GM23248 (cell line): ENCODE results near the gene DYRK1A. TPM values are rescaled to one million over a fixed set of nuclear protein-coding genes. Genes with fewer than 3 reads are reported as not detected.

Source experiments
- DNase-seq: peaks from one replicate; pipeline ENCODE4 v3.0.0-alpha.2; 2015
- H2AFZ ChIP-seq: fragments of 200-600 bp; sonication (generic); 2 replicates; pipeline ENCODE4 v1.6.1; 2016; ENCODE audit warnings: antibody characterized with exemption
- H3F3A ChIP-seq: fragments of 200-600 bp; sonication (generic); 2 replicates; pipeline ENCODE4 v1.6.1; 2016; ENCODE audit warnings: mild to moderate bottlenecking, antibody characterized with exemption, mixed run types; ENCODE audit not compliant: insufficient read depth
- H3K27ac ChIP-seq: fragments of 200-600 bp; sonication (generic); 2 replicates; pipeline ENCODE4 v1.5.1; 2016; ENCODE audit warnings: mild to moderate bottlenecking
- H3K27me3 ChIP-seq: fragments of 200-600 bp; sonication (generic); replicated peaks from 2 replicates; pipeline ENCODE4 v1.6.1; 2016; ENCODE audit warnings: mild to moderate bottlenecking; ENCODE audit not compliant: insufficient read depth
- H3K36me3 ChIP-seq: fragments of 200-600 bp; sonication (generic); 2 replicates; pipeline ENCODE4 v1.6.1; 2016; ENCODE audit warnings: low read depth, mild to moderate bottlenecking
- H3K4me1 ChIP-seq: fragments of 200-600 bp; sonication (generic); 2 replicates; pipeline ENCODE4 v1.6.1; 2016; ENCODE audit warnings: mild to moderate bottlenecking; ENCODE audit not compliant: insufficient read depth
- H3K4me2 ChIP-seq: fragments of 200-600 bp; sonication (generic); one replicate; pipeline ENCODE4 v1.6.1; 2016; ENCODE audit warnings: mild to moderate bottlenecking; ENCODE audit not compliant: unreplicated experiment
- H3K4me3 ChIP-seq: fragments of 200-600 bp; sonication (generic); 2 replicates; pipeline ENCODE4 v1.5.1; 2016; ENCODE audit warnings: mild to moderate bottlenecking
- H3K79me2 ChIP-seq: fragments of 200-600 bp; sonication (generic); 2 replicates; pipeline ENCODE4 v1.6.1; 2016; ENCODE audit warnings: mild to moderate bottlenecking; ENCODE audit not compliant: insufficient read depth
- H3K9ac ChIP-seq: fragments of 200-600 bp; sonication (generic); 2 replicates; pipeline ENCODE4 v1.6.1; 2016; ENCODE audit warnings: mild to moderate bottlenecking
- H3K9me2 ChIP-seq: fragments of 200-600 bp; sonication (generic); 2 replicates; pipeline ENCODE4 v1.6.1; 2016; ENCODE audit warnings: mixed run types, mild to moderate bottlenecking, moderate library complexity; ENCODE audit not compliant: insufficient read depth
- H3K9me3 ChIP-seq: fragments of 200-600 bp; sonication (generic); one replicate; pipeline ENCODE4 v1.6.1; 2017; ENCODE audit warnings: low read depth
- H4K20me1 ChIP-seq: fragments of 200-600 bp; sonication (generic); 2 replicates; pipeline ENCODE4 v1.6.0; 2016; ENCODE audit not compliant: insufficient read depth
- EZH2 ChIP-seq: fragments of 200-600 bp; sonication (generic); IDR thresholded peaks from 2 replicates; pipeline ENCODE4 v1.6.1; 2018; ENCODE audit warnings: antibody characterized with exemption, mild to moderate bottlenecking; ENCODE audit not compliant: insufficient read depth, poor library complexity, severe bottlenecking
- EZH2phosphoT487 ChIP-seq: fragments of 200-600 bp; sonication (generic); IDR thresholded peaks from 2 replicates; pipeline ENCODE4 v1.6.1; 2018; ENCODE audit warnings: antibody characterized with exemption, moderate library complexity, mild to moderate bottlenecking, low read depth; ENCODE audit not compliant: insufficient read depth
- WGBS, 2 experiments: methylation state at CpG; one replicate each; pipeline ENCODE4 v1.1.6; 2015 to 2017; ENCODE audit warnings: low lambda C conversion rate in 2 of 2, low coverage in 1 of 2; ENCODE audit errors: missing lambda C conversion rate in 2 of 2; 5-methylcytosine and 5-hydroxymethylcytosine counted together
- in situ Hi-C: fragments of 300-500 bp; cut with MboI; formaldehyde crosslinking; loops from 2 replicates; pipeline ENCODE4 v1.15.0; 2020
- polyA plus RNA-seq: library from polyadenylated mRNA; unstranded; fragments of >200 nt; fragmentation: Nextera tagmentation; extraction: Ambion mirVana; gene quantifications from 2 replicates; pipeline ENCODE4 v1.2.1, GENCODE V29; 2016
- total RNA-seq: library from RNA; depleted of rRNA; stranded (reverse); fragments of >200 nt; shearing (Covaris generic); gene quantifications from 2 replicates; pipeline ENCODE4 v1.2.3, GENCODE V29; 2014

DYRK1A gene
- total and polyA plus RNA-seq, 2 experiments from 2014 or later, result 2.5 to 41.3 TPM

DNA sequence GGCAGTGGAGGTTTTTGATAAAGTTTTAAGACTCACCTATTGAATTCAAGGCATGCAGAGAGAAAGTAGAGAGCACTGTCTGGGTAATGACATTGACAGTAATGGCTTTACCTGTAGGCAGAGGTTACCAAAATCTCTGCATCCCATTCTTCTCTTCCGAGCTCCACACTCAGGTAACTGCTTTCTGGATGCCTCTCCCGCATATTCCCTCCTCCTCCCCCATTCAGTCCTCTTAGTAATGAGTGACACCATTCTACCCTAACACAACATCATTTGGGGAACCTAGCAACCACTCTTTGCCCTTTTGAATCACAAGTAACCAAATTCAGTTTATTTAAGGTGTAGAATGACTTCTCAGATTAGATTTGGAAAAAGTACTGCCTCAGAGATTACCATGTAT is 56.5 kb downstream of the DYRK1A start:
- WGBS, 2 experiments, result 47 to 54% methylated on average over 2 of the region's 2 CpGs
- Histone ChIP-seq H3K4me1 (peaks cover 20% of the 10 kb centered on the region), H3K9me2 (no peaks in the 10 kb centered on the region), H3K27ac (no peak overlapping the region), H4K20me1 (peaks cover 5% of the 10 kb centered on the region), H3K36me3 (peaks cover 12% of the 10 kb centered on the region), H3F3A (peaks cover 8% of the 10 kb centered on the region; the same call in 1 of the 2 replicates), H3K9ac (no peak overlapping the region), H3K4me3 (no peak overlapping the region), H3K4me2 (no peak overlapping the region), H3K9me3 (no peaks in the 10 kb centered on the region), H3K27me3 (no peaks in the 10 kb centered on the region), H2AFZ (no peak overlapping the region), H3K79me2 (peaks cover 98% of the 10 kb centered on the region)
- TF ChIP-seq EZH2phosphoT487, result no peak
- no peak for TF ChIP-seq EZH2
- in situ Hi-C loops, result no loop called here
- no peak for DNase-seq

DNA sequence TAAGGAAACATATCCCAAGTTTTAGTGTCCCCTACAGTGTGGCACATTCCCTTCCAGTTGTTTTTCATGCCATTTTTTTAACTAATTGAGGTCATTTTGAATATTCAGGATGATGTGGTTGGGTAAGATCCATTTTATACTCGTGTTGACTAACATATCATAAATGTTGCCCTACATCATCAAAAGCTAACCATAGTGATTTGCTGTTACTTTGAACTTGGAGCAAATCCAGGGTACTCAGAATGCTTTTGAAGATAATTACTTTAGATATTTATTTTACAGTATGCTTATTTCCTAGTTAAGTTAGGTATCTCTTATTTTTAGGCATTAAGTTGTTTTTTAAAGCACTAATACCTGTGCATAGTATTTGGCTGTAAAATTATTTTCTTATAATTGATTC is 57.8 kb downstream of the DYRK1A start:
- H3K4me3 ChIP-seq, result no peak overlapping the region
- TF ChIP-seq EZH2phosphoT487 (no peak), EZH2 (no peak)
- no peak overlapping the region for H2AFZ ChIP-seq
- H3K36me3 ChIP-seq, result peaks cover 19% of the 10 kb centered on the region
- in situ Hi-C loops, result no loop called here
- H4K20me1 ChIP-seq, result peaks cover 5% of the 10 kb centered on the region
- DNase-seq, result no peak
- H3K4me1 ChIP-seq, result peaks cover 10% of the 10 kb centered on the region; the same call in 1 of the 2 replicates
- peaks cover 98% of the 10 kb centered on the region for H3K79me2 ChIP-seq
- H3K9me2 ChIP-seq, result no peaks in the 10 kb centered on the region
- peaks cover 8% of the 10 kb centered on the region; the same call in 1 of the 2 replicates for H3F3A ChIP-seq
- H3K27me3 ChIP-seq, result no peaks in the 10 kb centered on the region
- WGBS, 2 experiments, result 89 to 100% methylated on average over 1 of the region's 1 CpG
- H3K4me2 ChIP-seq, result no peak overlapping the region
- no peaks in the 10 kb centered on the region for H3K9me3 ChIP-seq
- H3K27ac ChIP-seq, result no peak overlapping the region
- H3K9ac ChIP-seq, result no peak overlapping the region

DNA sequence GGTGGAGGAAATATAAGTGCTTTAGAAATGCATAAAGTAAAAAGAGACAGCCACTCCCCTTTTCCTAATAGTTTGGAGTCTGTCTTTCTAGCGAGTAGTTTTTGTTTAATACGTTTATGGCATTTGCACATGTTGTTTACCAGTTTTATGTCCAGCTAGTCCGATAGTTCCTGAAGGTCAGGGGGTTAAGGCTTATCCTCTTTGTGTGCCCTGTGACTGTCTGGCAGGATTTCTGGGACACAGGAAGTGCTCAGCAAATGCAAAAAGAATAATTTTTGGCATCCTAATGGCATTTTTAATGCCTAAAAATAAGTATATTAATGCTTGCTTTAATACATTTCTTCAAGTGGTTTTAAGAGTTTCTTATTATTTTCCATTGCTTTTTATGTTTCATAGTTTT is 58.4 kb downstream of the DYRK1A start:
- peaks cover 98% of the 10 kb centered on the region for H3K79me2 ChIP-seq
- H2AFZ ChIP-seq, result no peak overlapping the region
- DNase-seq, result no peak
- H3F3A ChIP-seq, result peaks cover 8% of the 10 kb centered on the region; the same call in 1 of the 2 replicates
- H3K27me3 ChIP-seq, result no peaks in the 10 kb centered on the region
- peaks cover 19% of the 10 kb centered on the region for H3K36me3 ChIP-seq
- H4K20me1 ChIP-seq, result peaks cover 5% of the 10 kb centered on the region
- H3K9ac ChIP-seq, result no peak overlapping the region
- H3K4me3 ChIP-seq, result no peak overlapping the region
- 66 to 73% methylated on average over 3 of the region's 3 CpGs for WGBS, 2 experiments
- in situ Hi-C loops, result no loop called here
- 0 out of 2 replicates have a peak, but pooled peaks cover 5% of the 10 kb centered on the region for H3K4me1 ChIP-seq
- TF ChIP-seq EZH2 (no peak), EZH2phosphoT487 (no peak)
- H3K27ac ChIP-seq, result no peak overlapping the region
- H3K9me3 ChIP-seq, result no peaks in the 10 kb centered on the region
- H3K9me2 ChIP-seq, result no peaks in the 10 kb centered on the region
- no peak overlapping the region for H3K4me2 ChIP-seq

DNA sequence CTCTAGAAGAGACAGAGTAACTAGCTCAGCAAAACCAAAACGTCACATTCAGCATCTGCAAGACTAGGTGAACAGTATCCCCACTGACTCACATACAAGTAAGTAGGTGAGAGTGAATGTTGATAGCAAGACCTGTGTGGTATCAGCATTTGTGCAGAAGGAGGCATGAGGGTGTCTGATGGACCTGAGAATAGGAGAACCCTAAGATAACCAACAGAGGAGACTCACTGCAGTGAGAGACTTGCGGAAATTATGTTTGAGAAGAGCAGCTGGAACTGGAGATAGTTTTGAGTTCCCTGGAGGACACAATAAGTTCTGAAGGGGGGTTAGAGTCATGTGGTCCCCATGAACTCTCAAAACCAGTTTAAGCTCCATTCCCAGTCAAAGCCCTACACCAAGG is 59.1 kb downstream of the DYRK1A start:
- in situ Hi-C loops, result no loop called here
- Histone ChIP-seq H3K4me2 (no peak overlapping the region), H3K27ac (no peak overlapping the region), H3K36me3 (peaks cover 19% of the 10 kb centered on the region), H3K79me2 (peaks cover 98% of the 10 kb centered on the region), H2AFZ (no peak overlapping the region), H4K20me1 (peaks cover 5% of the 10 kb centered on the region), H3F3A (peaks cover 8% of the 10 kb centered on the region; the same call in 1 of the 2 replicates), H3K27me3 (no peaks in the 10 kb centered on the region), H3K4me3 (no peak overlapping the region), H3K9ac (no peak overlapping the region), H3K9me2 (no peaks in the 10 kb centered on the region), H3K4me1 (0 out of 2 replicates have a peak, but pooled peaks cover 5% of the 10 kb centered on the region), H3K9me3 (no peaks in the 10 kb centered on the region)
- TF ChIP-seq EZH2phosphoT487 (no peak), EZH2 (no peak)
- 79 to 88% methylated on average over 2 of the region's 2 CpGs for WGBS, 2 experiments
- DNase-seq, result no peak
